Nephron (organoid): ENCODE results near the gene TNFSF11.

ENCODE experiments used
- H3K27ac Mint-ChIP-seq, 3 experiments: 2 replicates each; pipeline ENCODE4 v1.8.0; 2020; ENCODE audit warnings: mixed read lengths in 3 of 3, mild to moderate bottlenecking in 2 of 3, moderate library complexity in 1 of 3
- H3K27me3 Mint-ChIP-seq: 2 replicates; pipeline ENCODE4 v1.8.0; 2021; ENCODE audit warnings: low read depth, mild to moderate bottlenecking, moderate library complexity, mixed read lengths
- H3K36me3 Mint-ChIP-seq: 2 replicates; pipeline ENCODE4 v1.8.0; 2020; ENCODE audit warnings: low read depth, mixed read lengths
- H3K4me1 Mint-ChIP-seq: 2 replicates; pipeline ENCODE4 v1.8.0; 2020; ENCODE audit warnings: mixed read lengths
- H3K4me3 Mint-ChIP-seq, 3 experiments: 2 replicates each; pipeline ENCODE4 v1.8.0; 2020; ENCODE audit warnings: mild to moderate bottlenecking in 3 of 3, mixed read lengths in 3 of 3, moderate library complexity in 2 of 3
- H3K9me3 Mint-ChIP-seq: 2 replicates; pipeline ENCODE4 v1.8.0; 2020; ENCODE audit warnings: mixed read lengths
- TF ChIP-seq, protein P1 (sequence below), 3 experiments: fragments of 200-600 bp; sonication (generic); IDR thresholded peaks; one replicate each; pipeline ENCODE4 v1.5.0; 2021; ENCODE audit warnings: antibody characterized with exemption in 3 of 3; ENCODE audit not compliant: unreplicated experiment in 3 of 3

TNFSF11 gene

DNA sequence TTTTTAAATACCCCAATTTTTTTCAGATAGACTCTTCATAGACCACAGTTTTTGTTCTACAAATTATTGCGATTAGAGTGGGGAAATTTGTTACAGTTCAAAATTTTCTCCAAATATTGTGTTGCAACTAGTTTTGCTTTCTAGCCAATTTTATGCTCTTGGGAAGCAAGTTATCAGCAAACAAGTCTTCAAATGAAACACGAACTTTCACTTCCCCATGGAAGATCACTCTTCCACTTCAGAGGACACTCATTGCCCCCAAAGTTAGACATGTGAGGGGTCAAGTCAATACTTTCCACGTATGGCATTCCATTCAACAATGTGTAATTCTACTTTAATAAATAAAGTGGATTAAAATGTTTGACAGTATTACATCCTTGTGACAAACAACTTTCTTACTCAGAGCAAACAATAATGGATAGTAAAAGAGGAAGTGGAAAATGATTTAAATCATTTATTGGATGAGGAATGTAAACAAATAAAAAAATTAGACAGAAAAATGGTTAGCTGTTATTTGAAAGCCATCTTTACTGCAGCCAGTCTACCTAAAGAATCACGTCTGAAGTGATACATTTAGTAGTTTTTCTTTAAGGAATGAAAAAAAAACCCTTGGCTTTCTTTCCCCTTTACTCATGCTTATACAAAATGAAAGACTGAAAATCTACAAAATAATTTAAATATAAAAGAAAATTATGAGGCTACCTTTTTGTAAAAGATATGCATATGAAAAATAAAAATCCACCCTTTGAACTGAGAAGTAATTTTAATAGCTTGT is 41.2 kb upstream of the TNFSF11 start:
- H3K9me3 Mint-ChIP-seq: peaks cover 9% of the 10 kb centered on the region
- H3K36me3 Mint-ChIP-seq: no peaks in the 10 kb centered on the region
- H3K4me3 Mint-ChIP-seq: no peak overlapping the region
- TF ChIP-seq, protein P1, sequence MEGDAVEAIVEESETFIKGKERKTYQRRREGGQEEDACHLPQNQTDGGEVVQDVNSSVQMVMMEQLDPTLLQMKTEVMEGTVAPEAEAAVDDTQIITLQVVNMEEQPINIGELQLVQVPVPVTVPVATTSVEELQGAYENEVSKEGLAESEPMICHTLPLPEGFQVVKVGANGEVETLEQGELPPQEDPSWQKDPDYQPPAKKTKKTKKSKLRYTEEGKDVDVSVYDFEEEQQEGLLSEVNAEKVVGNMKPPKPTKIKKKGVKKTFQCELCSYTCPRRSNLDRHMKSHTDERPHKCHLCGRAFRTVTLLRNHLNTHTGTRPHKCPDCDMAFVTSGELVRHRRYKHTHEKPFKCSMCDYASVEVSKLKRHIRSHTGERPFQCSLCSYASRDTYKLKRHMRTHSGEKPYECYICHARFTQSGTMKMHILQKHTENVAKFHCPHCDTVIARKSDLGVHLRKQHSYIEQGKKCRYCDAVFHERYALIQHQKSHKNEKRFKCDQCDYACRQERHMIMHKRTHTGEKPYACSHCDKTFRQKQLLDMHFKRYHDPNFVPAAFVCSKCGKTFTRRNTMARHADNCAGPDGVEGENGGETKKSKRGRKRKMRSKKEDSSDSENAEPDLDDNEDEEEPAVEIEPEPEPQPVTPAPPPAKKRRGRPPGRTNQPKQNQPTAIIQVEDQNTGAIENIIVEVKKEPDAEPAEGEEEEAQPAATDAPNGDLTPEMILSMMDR (IDR thresholded peaks at IDR 0.05; ENCODE audit: unreplicated experiment in 3 of 3): no peak
- peaks cover 4% of the 10 kb centered on the region for H3K27me3 Mint-ChIP-seq
- H3K4me1 Mint-ChIP-seq: no peaks in the 10 kb centered on the region
- no peak overlapping the region for H3K27ac Mint-ChIP-seq

DNA sequence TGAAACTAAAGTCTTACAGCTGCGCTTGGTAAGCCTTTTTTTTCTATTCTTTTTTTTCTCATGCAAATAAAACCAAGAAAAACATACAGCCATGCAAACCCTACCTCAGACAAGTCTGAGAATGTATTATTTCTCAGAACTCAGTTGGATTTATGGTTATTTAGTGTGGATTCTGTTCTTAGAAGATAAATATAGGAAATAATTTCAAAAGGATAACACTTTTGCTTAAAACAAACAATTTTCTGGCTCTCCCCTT is 40.7 kb upstream of the TNFSF11 start:
- H3K4me3 Mint-ChIP-seq: no peak overlapping the region
- H3K27ac Mint-ChIP-seq: no peak overlapping the region
- H3K9me3 Mint-ChIP-seq: peaks cover 9% of the 10 kb centered on the region
- no peaks in the 10 kb centered on the region for H3K36me3 Mint-ChIP-seq
- TF ChIP-seq, protein P1 (IDR thresholded peaks at IDR 0.05; ENCODE audit: unreplicated experiment in 3 of 3): no peak
- H3K27me3 Mint-ChIP-seq: peaks cover 4% of the 10 kb centered on the region
- no peaks in the 10 kb centered on the region for H3K4me1 Mint-ChIP-seq

DNA sequence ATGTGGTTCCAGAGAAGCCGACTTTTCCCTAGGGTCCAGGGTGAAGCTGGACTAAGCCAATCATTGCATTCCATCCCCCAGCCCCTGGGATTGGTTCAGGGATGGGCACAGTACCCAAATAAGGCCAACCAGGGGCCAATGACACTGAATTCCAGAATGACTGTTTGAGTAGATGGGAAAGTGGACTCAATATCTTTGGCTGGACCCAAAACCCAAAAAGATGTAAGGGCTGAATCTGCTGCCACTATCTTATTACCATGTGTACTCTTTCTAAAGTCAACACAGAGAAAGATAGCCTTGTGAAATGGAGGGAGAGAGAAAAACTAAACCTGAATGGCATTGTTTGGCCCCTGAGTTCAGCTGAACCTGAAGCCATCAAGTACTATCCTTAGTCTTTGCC is 39.2 kb upstream of the TNFSF11 start:
- Mint-ChIP-seq H3K27me3 (peaks cover 4% of the 10 kb centered on the region), H3K4me1 (no peaks in the 10 kb centered on the region), H3K27ac (no peak overlapping the region), H3K9me3 (peaks cover 7% of the 10 kb centered on the region), H3K4me3 (no peak overlapping the region), H3K36me3 (no peaks in the 10 kb centered on the region)
- TF ChIP-seq, protein P1 (IDR thresholded peaks at IDR 0.05; ENCODE audit: unreplicated experiment in 3 of 3): no peak

DNA sequence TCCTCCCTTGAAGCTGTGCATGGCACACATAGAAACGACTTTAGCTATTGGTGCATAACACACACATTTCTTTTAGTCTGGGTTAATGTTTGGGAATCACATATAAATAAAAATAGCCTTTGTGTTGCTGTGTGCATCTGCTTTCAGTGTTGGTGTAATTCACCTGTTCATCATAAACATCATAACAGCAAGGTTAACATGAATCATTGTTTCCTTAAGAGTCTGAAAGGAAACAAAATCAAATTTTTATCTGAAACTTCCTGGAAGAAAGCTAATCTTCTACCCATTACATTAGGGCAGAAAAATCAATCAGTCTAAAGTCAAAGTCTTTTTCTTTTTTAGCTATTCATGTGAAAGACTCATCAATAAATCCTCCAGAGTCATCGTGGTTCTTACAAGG is 35.0 kb upstream of the TNFSF11 start:
- no peak overlapping the region for H3K4me3 Mint-ChIP-seq
- TF ChIP-seq, protein P1 (IDR thresholded peaks at IDR 0.05; ENCODE audit: unreplicated experiment in 3 of 3): no peak
- H3K36me3 Mint-ChIP-seq: no peaks in the 10 kb centered on the region
- H3K4me1 Mint-ChIP-seq: no peaks in the 10 kb centered on the region
- no peak overlapping the region for H3K27ac Mint-ChIP-seq
- H3K27me3 Mint-ChIP-seq: peaks cover 7% of the 10 kb centered on the region
- H3K9me3 Mint-ChIP-seq: no peaks in the 10 kb centered on the region

DNA sequence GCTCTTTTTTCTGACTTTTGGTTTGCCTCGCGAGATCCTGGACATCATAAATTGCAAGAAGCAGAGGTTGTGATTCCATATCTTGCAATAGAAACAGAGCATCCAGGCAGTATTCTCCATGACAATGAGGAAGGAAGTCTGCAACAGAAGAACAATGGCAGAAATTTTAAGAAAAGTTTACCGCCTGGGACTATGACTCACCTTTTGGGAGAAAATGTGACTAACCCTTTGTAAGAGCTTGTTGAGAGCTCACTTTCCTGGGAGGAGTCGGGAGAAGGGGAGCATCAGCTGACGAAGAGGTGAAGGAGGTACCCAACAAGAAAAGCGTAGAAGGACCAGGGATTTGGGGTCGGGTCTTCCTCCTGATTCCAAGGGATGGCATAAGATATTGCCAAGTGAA is 34.3 kb upstream of the TNFSF11 start:
- H3K4me1 Mint-ChIP-seq: no peaks in the 10 kb centered on the region
- peaks cover 7% of the 10 kb centered on the region for H3K27me3 Mint-ChIP-seq
- H3K36me3 Mint-ChIP-seq: no peaks in the 10 kb centered on the region
- TF ChIP-seq, protein P1 (IDR thresholded peaks at IDR 0.05; ENCODE audit: unreplicated experiment in 3 of 3): no peak
- no peak overlapping the region for H3K27ac Mint-ChIP-seq
- H3K9me3 Mint-ChIP-seq: no peaks in the 10 kb centered on the region
- H3K4me3 Mint-ChIP-seq: no peak overlapping the region

DNA sequence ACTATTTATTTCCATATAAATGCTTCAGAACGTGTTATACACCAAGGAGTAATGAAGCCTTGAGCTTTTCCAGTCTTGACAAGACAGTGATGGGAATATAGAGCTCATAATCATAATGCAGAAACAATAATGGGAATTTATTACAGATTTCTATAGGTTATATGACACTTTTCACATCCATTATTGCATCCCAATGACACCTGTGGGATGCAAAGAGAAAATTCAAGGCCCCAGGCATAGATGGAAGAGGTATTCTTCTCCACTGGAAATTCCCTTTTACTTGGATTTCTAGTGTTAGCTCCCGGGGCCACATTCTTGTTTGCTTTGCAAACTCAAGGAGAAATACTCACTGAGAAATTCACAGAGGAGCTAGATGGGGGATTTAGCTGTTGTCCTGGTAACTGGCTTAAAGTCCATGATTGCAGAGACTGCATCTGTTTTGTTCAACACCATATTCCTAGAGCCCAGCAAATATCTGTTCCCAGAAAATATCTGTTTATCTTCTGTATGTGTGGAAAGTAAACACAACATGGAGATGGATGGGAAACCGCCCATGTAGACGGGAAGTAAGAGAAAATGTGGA is 30.6 kb upstream of the TNFSF11 start:
- H3K27me3 Mint-ChIP-seq: peaks cover 3% of the 10 kb centered on the region

More for the DNA sequence above, 30.6 kb upstream of the TNFSF11 start:
- TF ChIP-seq, protein P1 (IDR thresholded peaks at IDR 0.05; ENCODE audit: unreplicated experiment in 3 of 3): no peak
- no peaks in the 10 kb centered on the region for H3K9me3 Mint-ChIP-seq
- H3K4me3 Mint-ChIP-seq: no peak overlapping the region
- H3K36me3 Mint-ChIP-seq: no peaks in the 10 kb centered on the region
- H3K4me1 Mint-ChIP-seq: no peaks in the 10 kb centered on the region
- no peak overlapping the region for H3K27ac Mint-ChIP-seq
